ENCODE results near the gene PHC2. TPM values are rescaled to one million over a fixed set of nuclear protein-coding genes. Genes with fewer than 3 reads are reported as not detected.

The PHC2 gene
- polyA plus RNA-seq, 10 donors = 63.4 to 73.7 (median 67.6) TPM

- DNase-seq = no peak
Measured at GRCh38 chr1:33273961-33274371, 156.9 kb downstream of the PHC2 start.

Other genes starting within 250 kb of the PHC2 start
- 1 to 10 TPM; 5.0 to 7.6 (median 5.9) TPM for gene TRIM62, start 249.1 kb downstream of the PHC2 start, polyA plus RNA-seq (ENCODE audit: insufficient read length in 10 of 10)
- 10 to 100 TPM; 27.6 to 40.1 (median 31.9) TPM for gene ZNF362, start 174.6 kb downstream of the PHC2 start, polyA plus RNA-seq (ENCODE audit: insufficient read length in 10 of 10)
- gene A3GALT2, start 110.0 kb downstream of the PHC2 start, polyA plus RNA-seq (ENCODE audit: insufficient read length in 10 of 10) = under 1 TPM in 2 of 10 donors, not detected in 8; 0.12 to 0.27 TPM
- 1 to 10 TPM; 2.2 to 3.1 (median 3.0) TPM for gene ZSCAN20, start 41.5 kb upstream of the PHC2 start, polyA plus RNA-seq (ENCODE audit: insufficient read length in 10 of 10)

Measured in muscle of back (tissue), 11 donors.